ENCODE measurements around the gene FAM83G.
"Not testable (repeated sequence)": the region's sequence is repeated elsewhere in the genome, so short reads cannot be mapped to it uniquely, and the experiment has no call there.

Gene FAM83G

DNA sequence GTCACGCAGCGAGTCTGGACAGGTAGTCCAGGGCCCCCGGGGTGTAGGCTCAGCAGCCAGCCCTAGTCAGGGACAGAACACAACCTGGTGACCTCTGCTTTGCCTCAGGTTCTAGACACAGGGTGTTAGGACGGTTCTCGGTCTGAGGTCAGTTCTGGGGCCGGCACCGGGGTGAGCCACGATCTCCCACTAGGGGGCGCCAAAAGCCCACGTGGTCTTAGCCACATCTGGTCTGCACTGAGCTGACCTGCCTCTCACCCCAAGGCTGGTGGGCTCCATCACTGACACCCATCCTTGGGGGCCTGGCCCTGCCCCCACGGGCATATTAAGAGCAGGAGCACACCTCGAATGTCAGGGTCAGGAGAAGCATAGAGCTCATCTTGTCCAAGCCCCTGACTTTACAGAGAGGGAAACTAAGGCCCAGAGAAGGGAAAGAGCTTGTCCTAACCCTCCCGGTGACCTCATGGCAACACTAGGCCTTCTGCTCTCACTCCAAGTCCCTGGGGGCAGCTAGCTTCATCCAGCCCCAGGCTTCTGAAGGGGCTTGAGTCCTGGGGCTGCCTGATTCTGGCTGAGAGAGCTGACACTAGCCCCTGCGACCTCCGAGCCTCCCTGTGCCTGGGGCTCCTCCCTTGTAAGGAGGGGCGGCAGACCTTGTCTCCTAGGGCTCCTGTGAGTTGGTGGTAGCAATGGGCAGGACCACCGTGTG lies 43.6 kb downstream of the FAM83G start:
- Histone ChIP-seq H3K4me1 (ENCODE audit: control insufficient read depth in 1 of 2, insufficient read depth in 2 of 2, low read length in 2 of 2) (peaks cover 0 to 7% of the 10 kb centered on the region in 2 donors), H3K27ac (ENCODE audit: low read length) (no peak overlapping the region), H3K4me3 (ENCODE audit: low read depth in 1 of 2, low read length in 2 of 2) (no peak overlapping the region), H3K36me3 (ENCODE audit: control insufficient read depth in 1 of 2, insufficient read depth in 2 of 2, low read length in 2 of 2) (no peaks in the 10 kb centered on the region), H3K27me3 (ENCODE audit: low read depth, low read length) (no peaks in the 10 kb centered on the region), H3K9me3 (ENCODE audit: control insufficient read depth in 1 of 2, low read length in 2 of 2) (no peaks in the 10 kb centered on the region)

DNA sequence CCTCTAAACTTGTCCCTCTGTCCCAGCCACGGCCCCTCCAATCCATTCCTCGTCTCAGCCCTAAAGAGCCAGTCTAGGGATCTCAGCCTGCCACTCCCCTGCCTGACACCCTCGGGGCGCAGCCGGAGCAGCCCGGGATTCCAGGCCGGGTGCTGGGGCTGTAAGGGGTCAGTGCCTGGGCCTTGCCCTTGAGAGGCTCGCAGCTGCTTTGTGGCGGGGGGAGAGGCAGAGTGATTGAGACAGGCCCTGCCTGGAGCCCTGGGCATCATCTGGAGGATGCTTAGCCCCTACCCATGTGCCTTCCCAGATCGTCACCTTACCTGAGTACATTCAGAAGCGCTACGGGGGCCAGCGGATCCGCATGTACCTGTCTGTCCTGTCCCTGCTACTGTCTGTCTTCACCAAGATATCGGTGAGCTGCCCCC lies 44.3 kb downstream of the FAM83G start:
- peaks cover 0 to 7% of the 10 kb centered on the region in 2 donors for H3K4me1 ChIP-seq (ENCODE audit: control insufficient read depth in 1 of 2, insufficient read depth in 2 of 2, low read length in 2 of 2)
- no peak overlapping the region for H3K27ac ChIP-seq (ENCODE audit: low read length)
- H3K4me3 ChIP-seq (ENCODE audit: low read depth in 1 of 2, low read length in 2 of 2), result no peak overlapping the region
- H3K9me3 ChIP-seq (ENCODE audit: control insufficient read depth in 1 of 2, low read length in 2 of 2), result no peaks in the 10 kb centered on the region
- H3K36me3 ChIP-seq (ENCODE audit: control insufficient read depth in 1 of 2, insufficient read depth in 2 of 2, low read length in 2 of 2), result no peaks in the 10 kb centered on the region
- H3K27me3 ChIP-seq (ENCODE audit: low read depth, low read length), result no peaks in the 10 kb centered on the region

DNA sequence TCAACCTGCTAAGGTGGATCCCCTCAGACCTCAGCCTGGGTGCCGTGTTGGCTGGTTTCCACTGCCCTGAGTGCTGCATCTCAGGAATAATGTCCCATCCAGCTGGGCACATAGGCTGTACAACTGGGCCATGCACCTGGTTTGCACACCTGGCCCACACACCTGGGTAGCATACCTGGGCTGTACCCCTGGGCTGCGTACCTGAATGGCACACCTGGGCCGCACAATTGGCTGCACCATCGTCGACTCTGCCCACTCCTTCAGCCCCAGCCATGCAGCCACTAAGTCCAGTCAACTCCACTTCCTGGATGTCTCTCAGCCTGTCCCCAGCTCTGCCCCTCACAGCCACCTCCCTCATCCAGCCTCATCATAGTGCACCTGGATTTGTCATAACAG lies 44.7 kb downstream of the FAM83G start:
- Histone ChIP-seq H3K36me3 (ENCODE audit: control insufficient read depth in 1 of 2, insufficient read depth in 2 of 2, low read length in 2 of 2) (no peaks in the 10 kb centered on the region), H3K4me1 (ENCODE audit: control insufficient read depth in 1 of 2, insufficient read depth in 2 of 2, low read length in 2 of 2) (peaks cover 0 to 7% of the 10 kb centered on the region in 2 donors), H3K9me3 (ENCODE audit: control insufficient read depth in 1 of 2, low read length in 2 of 2) (no peaks in the 10 kb centered on the region), H3K27me3 (ENCODE audit: low read depth, low read length) (no peaks in the 10 kb centered on the region), H3K27ac (ENCODE audit: low read length) (no peak overlapping the region), H3K4me3 (ENCODE audit: low read depth in 1 of 2, low read length in 2 of 2) (no peak overlapping the region)

DNA sequence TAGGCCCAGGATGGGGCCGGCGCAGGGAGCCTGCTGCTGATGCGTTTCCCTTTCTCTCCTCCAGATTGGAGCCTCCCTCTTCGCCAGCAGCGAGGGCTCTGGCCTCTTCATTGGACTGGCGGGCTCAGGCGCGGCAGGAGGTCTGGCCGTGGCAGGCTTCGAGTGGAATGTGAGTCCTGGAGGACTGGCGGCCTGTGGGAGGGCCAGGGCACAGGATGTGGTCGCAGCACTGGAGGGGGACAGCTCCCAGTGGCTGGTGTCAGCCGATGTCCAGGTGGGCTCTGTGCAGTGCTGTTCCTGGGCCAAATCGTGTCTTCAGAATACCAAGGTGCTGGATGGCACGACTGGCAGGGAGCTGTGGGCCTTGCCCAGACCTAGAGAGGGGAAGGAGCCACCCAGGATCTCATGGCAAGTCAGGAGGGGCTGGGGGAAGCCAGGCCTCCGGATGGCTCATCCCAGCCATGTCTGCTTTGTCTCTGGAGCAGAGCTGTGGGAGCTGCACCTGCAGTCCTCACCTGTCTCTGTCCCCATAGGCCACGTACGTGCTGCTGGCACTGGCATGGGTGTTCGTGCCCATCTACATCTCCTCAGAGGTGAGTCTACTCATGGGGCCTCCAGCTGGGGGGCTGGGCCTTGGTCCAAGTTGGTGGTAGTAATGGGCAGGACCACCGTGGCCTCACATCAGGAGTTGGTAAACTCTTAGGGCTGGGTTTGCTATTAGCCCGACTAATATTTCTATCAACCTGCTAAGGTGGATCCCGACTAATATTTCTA lies 45.3 kb downstream of the FAM83G start:
- H3K27me3 ChIP-seq (ENCODE audit: low read depth, low read length), result no peaks in the 10 kb centered on the region
- H3K9me3 ChIP-seq (ENCODE audit: control insufficient read depth in 1 of 2, low read length in 2 of 2), result no peaks in the 10 kb centered on the region
- H3K27ac ChIP-seq (ENCODE audit: low read length), result no peak overlapping the region
- H3K4me3 ChIP-seq (ENCODE audit: low read depth in 1 of 2, low read length in 2 of 2), result no peak overlapping the region
- peaks cover 0 to 7% of the 10 kb centered on the region in 2 donors for H3K4me1 ChIP-seq (ENCODE audit: control insufficient read depth in 1 of 2, insufficient read depth in 2 of 2, low read length in 2 of 2)
- no peaks in the 10 kb centered on the region for H3K36me3 ChIP-seq (ENCODE audit: control insufficient read depth in 1 of 2, insufficient read depth in 2 of 2, low read length in 2 of 2)

DNA sequence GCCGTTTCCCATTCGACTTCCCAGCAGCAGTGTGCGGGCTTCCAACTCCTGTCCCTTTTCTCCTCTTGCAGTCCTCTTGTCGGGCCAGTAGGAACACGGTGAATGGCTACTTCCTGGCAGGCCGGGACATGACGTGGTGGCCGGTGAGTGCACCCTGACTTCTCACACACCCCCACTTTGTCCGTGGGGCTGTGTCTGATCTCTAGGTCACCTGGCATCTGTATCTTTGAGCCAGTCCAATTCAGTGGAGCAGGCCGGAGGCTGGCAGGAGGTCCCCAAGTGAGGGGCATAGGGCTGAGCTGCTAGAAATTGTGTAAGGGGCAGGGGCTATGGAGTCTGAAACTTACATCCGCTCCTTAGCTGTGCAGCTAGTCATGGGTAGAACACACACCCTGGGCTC lies 46.0 kb downstream of the FAM83G start:
- no peaks in the 10 kb centered on the region for H3K27me3 ChIP-seq (ENCODE audit: low read depth, low read length)
- peaks cover 0 to 7% of the 10 kb centered on the region in 2 donors for H3K4me1 ChIP-seq (ENCODE audit: control insufficient read depth in 1 of 2, insufficient read depth in 2 of 2, low read length in 2 of 2)
- no peak overlapping the region for H3K4me3 ChIP-seq (ENCODE audit: low read depth in 1 of 2, low read length in 2 of 2)
- H3K9me3 ChIP-seq (ENCODE audit: control insufficient read depth in 1 of 2, low read length in 2 of 2), result no peaks in the 10 kb centered on the region
- no peaks in the 10 kb centered on the region for H3K36me3 ChIP-seq (ENCODE audit: control insufficient read depth in 1 of 2, insufficient read depth in 2 of 2, low read length in 2 of 2)
- H3K27ac ChIP-seq (ENCODE audit: low read length), result no peak overlapping the region

DNA sequence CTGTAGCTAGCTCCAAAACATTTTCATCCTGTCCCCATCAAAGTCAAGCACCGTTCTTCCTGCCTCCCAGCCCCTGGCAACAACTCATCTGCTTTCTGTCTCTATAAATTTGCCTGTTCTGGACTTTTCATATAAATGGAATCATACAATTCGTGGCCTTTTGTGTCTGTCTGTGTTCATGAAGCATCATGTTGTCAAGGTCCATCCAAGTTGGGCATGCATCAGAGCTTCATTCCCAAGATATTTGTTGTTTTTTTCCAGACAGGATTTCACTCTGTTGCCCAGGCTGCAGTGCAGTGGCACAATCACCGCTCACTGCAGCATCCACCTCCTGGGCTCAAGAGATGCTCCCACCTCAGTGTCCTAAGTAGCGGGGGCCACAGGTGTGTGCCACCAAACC lies 46.7 kb downstream of the FAM83G start:
- H3K4me3 ChIP-seq (ENCODE audit: low read depth in 1 of 2, low read length in 2 of 2), result no peak overlapping the region
- H3K9me3 ChIP-seq (ENCODE audit: control insufficient read depth in 1 of 2, low read length in 2 of 2), result no peaks in the 10 kb centered on the region
- H3K27ac ChIP-seq (ENCODE audit: low read length), result no peak overlapping the region
- peaks cover 0 to 7% of the 10 kb centered on the region in 2 donors for H3K4me1 ChIP-seq (ENCODE audit: control insufficient read depth in 1 of 2, insufficient read depth in 2 of 2, low read length in 2 of 2)
- H3K27me3 ChIP-seq (ENCODE audit: low read depth, low read length), result no peaks in the 10 kb centered on the region
- no peaks in the 10 kb centered on the region for H3K36me3 ChIP-seq (ENCODE audit: control insufficient read depth in 1 of 2, insufficient read depth in 2 of 2, low read length in 2 of 2)

DNA sequence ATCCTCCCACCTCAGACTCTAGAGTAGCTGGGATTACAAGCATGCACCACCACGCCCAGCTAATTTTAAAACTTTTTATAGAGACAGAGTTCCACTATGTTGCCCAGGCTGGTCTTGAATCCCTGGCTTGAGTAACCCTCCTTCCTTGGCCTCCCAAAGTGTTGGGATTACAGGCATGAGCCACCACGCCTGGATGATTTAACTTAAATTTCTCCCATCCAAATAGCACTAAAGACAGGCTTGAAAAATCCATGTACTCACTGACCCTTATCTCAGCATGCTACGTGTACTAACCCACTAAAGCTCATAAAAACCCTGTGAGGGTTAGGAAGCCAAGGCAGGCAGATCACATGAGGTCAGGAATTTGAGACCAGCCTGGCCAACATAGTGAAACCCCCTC lies 48.0 kb downstream of the FAM83G start:
- peaks cover 0 to 1% of the 10 kb centered on the region in 2 donors for H3K4me1 ChIP-seq (ENCODE audit: control insufficient read depth in 1 of 2, insufficient read depth in 2 of 2, low read length in 2 of 2)
- no peaks in the 10 kb centered on the region for H3K9me3 ChIP-seq (ENCODE audit: control insufficient read depth in 1 of 2, low read length in 2 of 2)
- H3K4me3 ChIP-seq (ENCODE audit: low read depth in 1 of 2, low read length in 2 of 2), result no peak overlapping the region
- no peaks in the 10 kb centered on the region for H3K36me3 ChIP-seq (ENCODE audit: control insufficient read depth in 1 of 2, insufficient read depth in 2 of 2, low read length in 2 of 2)
- H3K27ac ChIP-seq (ENCODE audit: low read length), result no peak overlapping the region
- no peaks in the 10 kb centered on the region for H3K27me3 ChIP-seq (ENCODE audit: low read depth, low read length)

DNA sequence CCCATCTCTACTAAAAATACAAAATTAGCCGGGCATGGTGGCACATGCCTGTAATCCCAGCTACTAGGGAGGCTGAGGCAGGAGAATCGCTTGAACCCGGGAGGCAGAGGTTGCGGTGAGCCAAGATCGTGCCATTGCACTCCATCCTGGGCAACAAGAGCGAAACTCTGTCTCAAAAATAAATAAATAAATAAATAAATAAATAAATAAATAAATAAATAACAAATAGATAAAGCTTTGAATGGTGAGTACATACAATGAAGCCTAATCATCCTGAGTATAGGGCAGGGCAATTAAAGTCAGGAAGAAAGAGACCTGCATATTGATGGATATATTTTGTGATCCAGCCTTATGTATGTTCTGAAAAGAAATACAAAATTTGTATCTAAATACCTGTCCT lies 48.5 kb downstream of the FAM83G start:
- H3K36me3 ChIP-seq (ENCODE audit: control insufficient read depth in 1 of 2, insufficient read depth in 2 of 2, low read length in 2 of 2); H3K4me1 ChIP-seq (ENCODE audit: control insufficient read depth in 1 of 2, insufficient read depth in 2 of 2, low read length in 2 of 2); H3K27ac ChIP-seq (ENCODE audit: low read length); H3K27me3 ChIP-seq (ENCODE audit: low read depth, low read length); H3K4me3 ChIP-seq (ENCODE audit: low read depth in 1 of 2, low read length in 2 of 2); H3K9me3 ChIP-seq (ENCODE audit: control insufficient read depth in 1 of 2, low read length in 2 of 2): not testable (repeated sequence)

DNA sequence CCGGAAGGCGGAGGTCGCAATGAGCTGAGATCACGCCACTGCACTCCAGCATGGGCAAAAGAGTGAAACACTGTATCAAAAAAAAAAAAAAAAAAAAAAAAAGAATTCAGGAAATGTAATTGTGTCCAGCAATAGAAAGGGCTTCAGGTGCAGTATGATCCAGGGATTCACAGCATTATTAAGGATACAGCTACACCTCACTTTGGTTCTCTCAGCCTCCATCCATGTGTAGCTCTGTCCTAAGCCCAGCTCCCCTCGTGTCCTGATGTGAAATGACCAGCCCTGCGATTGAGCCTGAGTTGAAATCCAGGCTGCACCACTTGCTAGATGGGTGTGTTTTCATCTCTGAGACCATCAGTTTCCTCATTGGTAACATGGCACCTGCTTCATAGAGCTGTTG lies 49.6 kb downstream of the FAM83G start:
- Histone ChIP-seq H3K27me3 (ENCODE audit: low read depth, low read length) (no peaks in the 10 kb centered on the region), H3K36me3 (ENCODE audit: control insufficient read depth in 1 of 2, insufficient read depth in 2 of 2, low read length in 2 of 2) (no peaks in the 10 kb centered on the region), H3K4me1 (ENCODE audit: control insufficient read depth in 1 of 2, insufficient read depth in 2 of 2, low read length in 2 of 2) (no peaks in the 10 kb centered on the region), H3K27ac (ENCODE audit: low read length) (no peak overlapping the region), H3K9me3 (ENCODE audit: control insufficient read depth in 1 of 2, low read length in 2 of 2) (no peaks in the 10 kb centered on the region), H3K4me3 (ENCODE audit: low read depth in 1 of 2, low read length in 2 of 2) (no peak overlapping the region)

DNA sequence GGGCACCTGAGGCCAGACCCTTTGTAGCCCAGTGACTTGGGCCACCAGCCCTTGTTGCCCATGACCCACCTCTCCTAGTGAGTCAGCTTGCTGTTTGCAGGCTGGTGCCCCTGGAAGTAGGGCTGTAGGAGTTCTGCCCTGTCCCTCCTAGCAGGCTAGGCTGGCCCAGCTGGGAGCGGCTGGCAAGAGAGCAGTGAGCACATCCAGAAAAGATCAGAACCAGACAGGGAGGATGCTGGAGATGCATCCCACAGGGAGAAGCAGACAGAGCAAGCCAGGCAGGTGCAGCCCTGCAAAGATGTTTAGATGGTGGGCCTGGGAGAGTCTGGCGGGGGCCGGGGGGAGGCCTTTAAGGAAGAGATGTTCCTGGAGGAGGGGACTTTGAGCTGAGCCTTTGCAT lies 50.2 kb downstream of the FAM83G start:
- Histone ChIP-seq H3K36me3 (ENCODE audit: control insufficient read depth in 1 of 2, insufficient read depth in 2 of 2, low read length in 2 of 2) (no peaks in the 10 kb centered on the region), H3K27me3 (ENCODE audit: low read depth, low read length) (no peaks in the 10 kb centered on the region), H3K4me3 (ENCODE audit: low read depth in 1 of 2, low read length in 2 of 2) (no peak overlapping the region)

DNA sequence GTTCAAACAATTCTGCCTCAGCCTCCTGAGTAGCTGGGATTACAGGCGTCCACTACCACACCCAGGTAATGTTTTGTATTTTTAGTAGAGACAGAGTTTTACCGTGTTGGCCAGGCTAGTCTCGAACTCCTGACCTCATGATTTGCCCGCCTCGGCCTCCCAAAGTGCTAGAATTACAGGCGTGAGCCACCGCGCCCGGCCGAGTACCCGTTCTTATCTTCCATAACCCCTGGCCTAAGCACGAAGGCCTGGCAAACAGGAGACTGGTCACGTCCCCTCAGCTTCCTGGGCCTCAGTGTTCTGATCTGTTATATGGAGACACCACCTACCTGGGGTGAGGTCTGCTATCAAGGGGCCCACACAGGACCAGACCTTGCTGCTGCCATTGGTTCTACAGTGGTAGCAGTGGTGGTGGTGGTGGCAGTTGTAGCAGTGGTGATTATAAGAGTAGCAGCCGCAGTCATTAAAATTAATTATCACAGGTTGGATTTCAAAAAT lies 51.3 kb downstream of the FAM83G start:
- Histone ChIP-seq H3K9me3 (ENCODE audit: control insufficient read depth in 1 of 2, low read length in 2 of 2) (no peaks in the 10 kb centered on the region), H3K36me3 (ENCODE audit: control insufficient read depth in 1 of 2, insufficient read depth in 2 of 2, low read length in 2 of 2) (no peaks in the 10 kb centered on the region), H3K27ac (ENCODE audit: low read length) (no peak overlapping the region), H3K4me1 (ENCODE audit: control insufficient read depth in 1 of 2, insufficient read depth in 2 of 2, low read length in 2 of 2) (no peaks in the 10 kb centered on the region), H3K4me3 (ENCODE audit: low read depth in 1 of 2, low read length in 2 of 2) (no peak overlapping the region), H3K27me3 (ENCODE audit: low read depth, low read length) (no peaks in the 10 kb centered on the region)

More for the DNA sequence above, 50.2 kb downstream of the FAM83G start:
- Histone ChIP-seq H3K9me3 (ENCODE audit: control insufficient read depth in 1 of 2, low read length in 2 of 2) (no peaks in the 10 kb centered on the region), H3K4me1 (ENCODE audit: control insufficient read depth in 1 of 2, insufficient read depth in 2 of 2, low read length in 2 of 2) (no peaks in the 10 kb centered on the region), H3K27ac (ENCODE audit: low read length) (no peak overlapping the region)
